Diencephalon (tissue), 1 donor: ENCODE measurements around the gene SLC9A8. TPM values are rescaled to one million over a fixed set of nuclear protein-coding genes. Genes with fewer than 3 reads are reported as not detected.

ENCODE experiments used
- small RNA-seq: library from RNA; depleted of rRNA; stranded (forward); fragments of <200 nt; gene quantifications from one replicate; pipeline ENCODE3, GENCODE V24; 2014
- total RNA-seq: library from RNA; depleted of rRNA; stranded (reverse); fragments of >200 nt; gene quantifications from one replicate; pipeline ENCODE4 v1.2.3, GENCODE V29; 2014

The SLC9A8 gene, protein sequence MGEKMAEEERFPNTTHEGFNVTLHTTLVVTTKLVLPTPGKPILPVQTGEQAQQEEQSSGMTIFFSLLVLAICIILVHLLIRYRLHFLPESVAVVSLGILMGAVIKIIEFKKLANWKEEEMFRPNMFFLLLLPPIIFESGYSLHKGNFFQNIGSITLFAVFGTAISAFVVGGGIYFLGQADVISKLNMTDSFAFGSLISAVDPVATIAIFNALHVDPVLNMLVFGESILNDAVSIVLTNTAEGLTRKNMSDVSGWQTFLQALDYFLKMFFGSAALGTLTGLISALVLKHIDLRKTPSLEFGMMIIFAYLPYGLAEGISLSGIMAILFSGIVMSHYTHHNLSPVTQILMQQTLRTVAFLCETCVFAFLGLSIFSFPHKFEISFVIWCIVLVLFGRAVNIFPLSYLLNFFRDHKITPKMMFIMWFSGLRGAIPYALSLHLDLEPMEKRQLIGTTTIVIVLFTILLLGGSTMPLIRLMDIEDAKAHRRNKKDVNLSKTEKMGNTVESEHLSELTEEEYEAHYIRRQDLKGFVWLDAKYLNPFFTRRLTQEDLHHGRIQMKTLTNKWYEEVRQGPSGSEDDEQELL
- 10.4 TPM for total RNA-seq

DNA sequence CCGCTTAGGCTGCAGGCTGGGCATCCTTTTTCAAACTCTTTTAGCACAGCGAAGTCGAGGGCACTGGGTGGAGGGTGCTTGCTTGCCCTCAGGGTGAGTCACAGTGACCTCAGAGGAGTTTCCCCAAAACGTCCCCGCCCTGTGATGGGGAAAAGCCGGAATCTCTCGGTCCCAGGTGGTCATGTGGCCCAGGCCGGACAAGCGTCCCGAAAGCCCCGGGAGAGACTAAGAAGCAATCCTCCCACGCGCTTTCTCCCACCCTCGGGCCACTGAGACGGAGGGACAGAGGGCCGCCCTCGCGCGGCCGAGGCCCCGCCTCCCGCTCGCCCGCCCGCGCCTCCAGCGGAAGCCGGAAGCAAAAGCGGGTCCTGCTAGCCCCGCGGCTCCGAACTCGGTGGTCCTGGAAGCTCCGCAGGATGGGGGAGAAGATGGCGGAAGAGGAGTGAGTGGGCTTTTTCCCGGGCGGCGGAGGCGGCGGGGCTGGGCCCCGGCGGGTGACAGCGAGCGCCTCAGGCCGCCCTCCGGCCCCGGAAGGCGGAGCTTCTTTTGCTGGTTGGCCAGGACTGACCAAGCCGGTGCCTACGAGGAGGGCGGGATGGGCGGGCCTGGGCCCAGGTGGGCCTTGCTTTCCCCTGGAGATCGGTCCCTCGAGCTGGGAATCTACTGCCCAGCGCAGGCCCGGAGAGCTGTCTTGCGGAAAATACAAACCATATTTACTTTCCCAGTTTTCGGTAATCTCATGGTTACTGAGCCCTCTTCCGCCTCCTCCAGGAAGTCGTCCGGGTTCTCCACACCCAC is at the start of gene SLC9A8:
TSS of gene SLC9A8 (plus strand) at position 322 of the 798 bp plus-strand sequence. CDS start at position 417, 95 bp downstream.

DNA sequence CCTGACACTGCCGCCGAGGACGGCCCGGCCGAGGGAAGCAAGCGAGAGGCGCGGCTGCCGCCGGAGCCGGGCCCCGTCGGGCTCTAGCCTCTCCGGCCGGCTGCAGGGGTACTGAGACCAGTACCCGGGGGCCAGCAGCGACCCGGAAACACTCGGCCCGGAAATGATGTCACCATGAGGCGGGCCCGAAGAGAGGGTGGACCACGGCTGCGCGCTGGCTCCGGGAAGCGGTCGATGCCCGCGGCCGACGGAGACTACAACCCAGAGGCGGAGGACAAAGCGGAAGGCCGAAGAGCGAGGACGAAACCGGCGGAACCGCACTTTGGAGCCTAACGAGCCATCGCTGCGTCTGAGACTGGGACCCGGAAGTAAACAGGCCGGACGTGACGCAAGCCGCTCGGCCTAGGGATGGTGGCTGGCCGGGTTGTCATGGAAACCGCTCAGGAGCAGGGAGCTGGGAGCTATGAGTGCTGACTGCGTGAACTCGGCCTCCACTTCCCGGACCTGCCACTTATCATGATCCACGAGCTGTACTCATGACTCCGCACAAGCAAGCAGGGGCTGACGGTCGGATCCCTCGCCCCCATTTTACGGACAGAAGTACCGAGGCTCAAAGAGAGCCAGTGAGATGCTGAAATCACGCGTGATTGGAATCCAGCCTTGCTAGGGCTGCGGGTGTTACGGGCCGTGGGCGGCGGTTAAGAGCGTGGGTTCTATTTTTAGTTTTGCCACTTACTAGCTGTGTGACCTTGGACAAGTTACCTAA is 102.9 kb downstream of the SLC9A8 start, which contains the start of gene SPATA2:
TSS of gene SPATA2 (minus strand) at position 150 of the 766 bp plus-strand sequence. CDS start 7,039 bp downstream, outside the sequence.

DNA sequence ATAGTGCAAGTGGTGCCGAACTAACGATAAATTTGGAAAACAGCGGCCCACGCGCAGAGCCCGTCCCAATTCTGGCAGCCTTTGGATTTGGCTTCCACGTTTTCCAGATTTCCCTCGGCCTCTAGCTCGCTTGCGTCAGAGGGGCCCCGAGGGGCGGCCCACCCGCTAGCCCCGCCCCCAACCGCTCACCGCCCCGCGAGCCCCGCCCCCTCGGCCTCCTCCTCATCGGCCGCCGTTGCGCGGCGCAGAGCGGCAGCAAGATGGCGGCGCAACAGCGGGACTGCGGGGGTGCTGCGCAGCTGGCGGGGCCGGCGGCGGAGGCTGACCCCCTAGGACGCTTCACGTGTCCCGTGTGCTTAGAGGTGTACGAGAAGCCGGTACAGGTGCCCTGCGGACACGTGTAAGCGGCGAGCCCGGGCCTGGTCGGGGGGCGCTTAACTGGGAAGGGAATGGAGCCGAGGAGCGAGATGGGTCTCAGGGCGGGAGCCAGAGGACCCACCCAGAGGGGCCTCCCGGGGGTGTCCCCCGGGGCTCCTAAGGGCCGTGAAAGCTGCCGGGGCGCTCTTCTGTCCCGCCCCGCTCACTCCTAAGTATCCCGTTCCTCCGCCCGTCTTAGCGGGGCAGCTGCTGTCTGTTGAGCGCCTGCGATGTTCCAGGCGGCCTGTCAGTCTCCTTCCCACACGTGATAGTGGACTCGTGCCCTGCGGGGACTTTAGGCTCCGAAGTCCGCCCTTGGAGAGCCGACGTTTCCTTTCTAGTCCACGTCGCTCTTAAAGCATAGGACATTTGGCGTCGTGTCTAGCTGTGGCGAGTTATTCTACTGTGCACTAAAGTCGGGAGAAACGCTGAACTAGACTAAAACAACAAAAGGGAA is 123.8 kb downstream of the SLC9A8 start, which contains the start of gene RNF114:
TSS of gene RNF114 (plus strand) at position 245 of the 874 bp plus-strand sequence. CDS start at position 261, 16 bp downstream.

Small RNA genes within 50 kb of the gene (small RNA-seq; reads per million reads assigned to genes)
- gene RF00017: not detected
- gene RF00019: not detected
- gene RNU6-919P: not detected

Other genes starting within 250 kb of the SLC9A8 start
- gene PTGIS, start 244.7 kb upstream of the SLC9A8 start, total RNA-seq: 11.1 TPM
- 76.8 TPM for gene B4GALT5, start 99.0 kb upstream of the SLC9A8 start, total RNA-seq
- 3.2 TPM for gene SPATA2, start 102.7 kb downstream of the SLC9A8 start, total RNA-seq
- 36.7 TPM for gene RNF114, start 123.6 kb downstream of the SLC9A8 start, total RNA-seq
- gene SNAI1, start 170.2 kb downstream of the SLC9A8 start, total RNA-seq: 0.23 TPM